Neural cell (in vitro differentiated cells): ENCODE results near the gene SCYGR2. TPM values are rescaled to one million over a fixed set of nuclear protein-coding genes. Genes with fewer than 3 reads are reported as not detected.

Experiments used
- H2AFZ ChIP-seq: fragments of 200-600, 300-800 bp; sonication (generic), shearing (Covaris generic); 2 replicates; pipeline ENCODE4 v1.6.0; 2014; ENCODE audit warnings: low read depth, mild to moderate bottlenecking, antibody characterized with exemption, low read length, moderate library complexity
- H3F3A ChIP-seq: fragments of 200-600 bp; shearing (Covaris generic); 2 replicates; pipeline ENCODE4 v1.6.1; 2016; ENCODE audit warnings: mild to moderate bottlenecking, moderate library complexity, mixed read lengths, antibody characterized with exemption, low read length; ENCODE audit not compliant: insufficient read depth, poor library complexity, severe bottlenecking
- H3K27ac ChIP-seq: fragments of 200-600, 300-800 bp; sonication (generic), shearing (Covaris generic); 2 replicates; pipeline ENCODE4 v1.5.1; 2014; ENCODE audit warnings: mild to moderate bottlenecking, low read length, moderate library complexity
- H3K27me3 ChIP-seq: fragments of 300-800, 200-600 bp; sonication (generic), shearing (Covaris generic); 2 replicates; pipeline ENCODE4 v1.6.0; 2014; ENCODE audit warnings: mild to moderate bottlenecking, low read depth, low read length, moderate library complexity; ENCODE audit not compliant: insufficient read depth
- H3K36me3 ChIP-seq: fragments of 300-800, 200-600 bp; sonication (generic), shearing (Covaris generic); 2 replicates; pipeline ENCODE4 v1.5.1; 2014; ENCODE audit warnings: mild to moderate bottlenecking, antibody characterized with exemption, low read length, moderate library complexity; ENCODE audit not compliant: insufficient read depth
- H3K4me2 ChIP-seq: fragments of 300-800, 200-600 bp; sonication (generic), shearing (Covaris generic); 2 replicates; pipeline ENCODE4 v1.6.0; 2014; ENCODE audit warnings: mild to moderate bottlenecking, low read length
- H3K4me3 ChIP-seq: fragments of 300-800, 200-600 bp; sonication (generic), shearing (Covaris generic); 2 replicates; pipeline ENCODE4 v1.5.1; 2014; ENCODE audit warnings: mild to moderate bottlenecking, low read length, moderate library complexity
- H3K79me2 ChIP-seq: fragments of 200-600 bp; shearing (Covaris generic); replicated peaks from 2 replicates; pipeline ENCODE4 v1.6.0; 2014; ENCODE audit warnings: mild to moderate bottlenecking, low read length, moderate library complexity; ENCODE audit not compliant: insufficient read depth
- H3K9ac ChIP-seq: fragments of 300-800, 200-600 bp; sonication (generic), shearing (Covaris generic); 2 replicates; pipeline ENCODE4 v1.6.1; 2016; ENCODE audit warnings: mild to moderate bottlenecking, low read length, mixed read lengths
- H3K9me2 ChIP-seq: fragments of 200-600 bp; shearing (Covaris generic); 2 replicates; pipeline ENCODE4 v1.6.1; 2016; ENCODE audit warnings: mild to moderate bottlenecking, low read length, mixed read lengths; ENCODE audit not compliant: insufficient read depth
- H3K9me3 ChIP-seq: fragments of 200-600, 300-800 bp; sonication (generic), shearing (Covaris generic); 2 replicates; pipeline ENCODE4 v1.6.1; 2016; ENCODE audit warnings: mild to moderate bottlenecking, mixed run types, low read length, moderate library complexity, mixed read lengths
- H4K20me1 ChIP-seq: fragments of 200-600 bp; shearing (Covaris generic); 2 replicates; pipeline ENCODE4 v1.6.1; 2016; ENCODE audit warnings: mild to moderate bottlenecking, mixed run types; ENCODE audit not compliant: insufficient read depth
- EP300 ChIP-seq: fragments of 450-650 bp; conservative IDR thresholded peaks from 2 replicates; pipeline ENCODE4 v1.6.1; 2014; ENCODE audit warnings: antibody characterized with exemption, mild to moderate bottlenecking, moderate library complexity; ENCODE audit not compliant: poor library complexity, severe bottlenecking
- EZH2 ChIP-seq: fragments of 200-600, 300-800 bp; shearing (Covaris generic), sonication (generic); IDR thresholded peaks from 2 replicates; pipeline ENCODE4 v1.6.1; 2014; ENCODE audit warnings: antibody characterized with exemption, low read length, borderline replicate concordance, mild to moderate bottlenecking; ENCODE audit not compliant: insufficient read depth, poor library complexity, severe bottlenecking
- MXI1 ChIP-seq: fragments of 450-650 bp; conservative IDR thresholded peaks from 2 replicates; pipeline ENCODE4 v1.6.1; 2014; ENCODE audit warnings: antibody characterized with exemption, mild to moderate bottlenecking; ENCODE audit not compliant: poor library complexity, severe bottlenecking
- POLR2AphosphoS5 ChIP-seq: IDR thresholded peaks from 2 replicates; pipeline ENCODE4 v1.6.1; 2012
- RAD21 ChIP-seq: fragments of 450-650 bp; conservative IDR thresholded peaks from 2 replicates; pipeline ENCODE4 v1.6.1; 2014; ENCODE audit warnings: antibody characterized with exemption, mild to moderate bottlenecking, moderate library complexity
- REST ChIP-seq: IDR thresholded peaks from 2 replicates; pipeline ENCODE4 v1.6.1; 2012; ENCODE audit warnings: borderline replicate concordance
- SMC3 ChIP-seq: fragments of 450-650 bp; conservative IDR thresholded peaks from 2 replicates; pipeline ENCODE4 v1.6.1; 2014; ENCODE audit warnings: antibody characterized with exemption, mild to moderate bottlenecking, moderate library complexity; ENCODE audit not compliant: poor library complexity
- TAF1 ChIP-seq: IDR thresholded peaks from 2 replicates; pipeline ENCODE4 v1.6.1; 2012; ENCODE audit warnings: low read depth
- polyA plus RNA-seq: library from polyadenylated mRNA; depleted of rRNA; stranded (reverse); fragments of >200 nt; gene quantifications from 2 replicates; pipeline ENCODE4 v1.2.3, GENCODE V29; 2014
- TF ChIP-seq, protein P1 (sequence below): fragments of 450-650 bp; IDR thresholded peaks from 2 replicates; pipeline ENCODE4 v1.5.1; 2014; ENCODE audit warnings: antibody characterized with exemption, mild to moderate bottlenecking, moderate library complexity; ENCODE audit not compliant: poor library complexity, severe bottlenecking

SCYGR2 gene
- polyA plus RNA-seq, 1 donor from 2014 or later = not detected

GRCh38 chr2:227616631-227617030 lies 17.9 kb downstream of the SCYGR2 start (continued):
- TF ChIP-seq, protein P1, sequence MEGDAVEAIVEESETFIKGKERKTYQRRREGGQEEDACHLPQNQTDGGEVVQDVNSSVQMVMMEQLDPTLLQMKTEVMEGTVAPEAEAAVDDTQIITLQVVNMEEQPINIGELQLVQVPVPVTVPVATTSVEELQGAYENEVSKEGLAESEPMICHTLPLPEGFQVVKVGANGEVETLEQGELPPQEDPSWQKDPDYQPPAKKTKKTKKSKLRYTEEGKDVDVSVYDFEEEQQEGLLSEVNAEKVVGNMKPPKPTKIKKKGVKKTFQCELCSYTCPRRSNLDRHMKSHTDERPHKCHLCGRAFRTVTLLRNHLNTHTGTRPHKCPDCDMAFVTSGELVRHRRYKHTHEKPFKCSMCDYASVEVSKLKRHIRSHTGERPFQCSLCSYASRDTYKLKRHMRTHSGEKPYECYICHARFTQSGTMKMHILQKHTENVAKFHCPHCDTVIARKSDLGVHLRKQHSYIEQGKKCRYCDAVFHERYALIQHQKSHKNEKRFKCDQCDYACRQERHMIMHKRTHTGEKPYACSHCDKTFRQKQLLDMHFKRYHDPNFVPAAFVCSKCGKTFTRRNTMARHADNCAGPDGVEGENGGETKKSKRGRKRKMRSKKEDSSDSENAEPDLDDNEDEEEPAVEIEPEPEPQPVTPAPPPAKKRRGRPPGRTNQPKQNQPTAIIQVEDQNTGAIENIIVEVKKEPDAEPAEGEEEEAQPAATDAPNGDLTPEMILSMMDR = no peak
- no peak for TF ChIP-seq TAF1

- Histone ChIP-seq H3K79me2 (no peaks in the 10 kb centered on the region), H3F3A (no peaks in the 10 kb centered on the region), H3K36me3 (no peaks in the 10 kb centered on the region), H3K27me3 (no peaks in the 10 kb centered on the region), H3K27ac (no peak within 1 kb of the TSS), H3K9me2 (no peaks in the 10 kb centered on the region), H3K9ac (no peak within 1 kb of the TSS), H4K20me1 (no peaks in the 10 kb centered on the region), H3K9me3 (no peaks in the 10 kb centered on the region), H3K4me2 (no peak within 1 kb of the TSS), H2AFZ (no peak within 1 kb of the TSS), H3K4me3 (no peak within 1 kb of the TSS)
- TF ChIP-seq RAD21 = no peak
- no peak for TF ChIP-seq POLR2AphosphoS5
- TF ChIP-seq SMC3 = no peak
- TF ChIP-seq TAF1 = no peak
- TF ChIP-seq REST = no peak
- TF ChIP-seq, protein P1 = no peak
These were observed 18.9 kb downstream of the SCYGR2 start, which contains the start of gene SCYGR4 for GRCh38 chr2:227617316-227618230. Gene SCYGR4, plus strand, starts transcription at chr2:227617498. Its CDS starts 0 bp downstream, at chr2:227617498.

GRCh38 chr2:227623226-227623625 lies 24.5 kb downstream of the SCYGR2 start:
- no peak overlapping the region for H2AFZ ChIP-seq
- no peak overlapping the region for H3K4me3 ChIP-seq
- H3K79me2 ChIP-seq = no peaks in the 10 kb centered on the region
- H3F3A ChIP-seq = peaks cover 3% of the 10 kb centered on the region
- peak overlapping the region; percentile 96 for H3K27ac ChIP-seq
- no peak overlapping the region for H3K4me2 ChIP-seq
- H3K27me3 ChIP-seq = no peaks in the 10 kb centered on the region
- H3K9me2 ChIP-seq = no peaks in the 10 kb centered on the region
- no peaks in the 10 kb centered on the region for H4K20me1 ChIP-seq
- H3K9me3 ChIP-seq = no peaks in the 10 kb centered on the region
- no peak overlapping the region for H3K9ac ChIP-seq
- H3K36me3 ChIP-seq = no peaks in the 10 kb centered on the region
- no peak for TF ChIP-seq EP300
- TF ChIP-seq POLR2AphosphoS5 = no peak
- TF ChIP-seq RAD21 = no peak
- TF ChIP-seq EZH2 = no peak
- TF ChIP-seq MXI1 = no peak
- no peak for TF ChIP-seq TAF1
- TF ChIP-seq SMC3 = no peak
- TF ChIP-seq, protein P1 = no peak
